Upper lobe of left lung (tissue), 4 donors: Measurements from ENCODE around the gene TGIF1.

ENCODE experiments used
- CTCF ChIP-seq, 6 experiments: fragments of 450-650 bp in 4 of 6; fragments of 200-600 bp in 2 of 6; sonication (generic) in 2 of 6; IDR thresholded peaks; one replicate each; pipeline ENCODE4 v1.5.1; 2016 to 2019; ENCODE audit warnings: antibody characterized with exemption in 6 of 6
- EP300 ChIP-seq, 4 donors: sonication (generic); formaldehyde crosslinking; IDR thresholded peaks; one replicate each; pipeline ENCODE4 v1.5.1; 2017; ENCODE audit warnings: antibody characterized with exemption in 4 of 4, control low read depth in 2 of 4
- POLR2A ChIP-seq, 4 donors: fragments of 450-650 bp; IDR thresholded peaks; one replicate each; pipeline ENCODE4 v1.5.1; 2016 to 2017; ENCODE audit warnings: antibody characterized with exemption in 4 of 4, mild to moderate bottlenecking in 2 of 4
- POLR2AphosphoS5 ChIP-seq, 2 donors: sonication (generic); formaldehyde crosslinking; IDR thresholded peaks; one replicate each; pipeline ENCODE4 v1.5.1; 2017; ENCODE audit warnings: antibody characterized with exemption in 2 of 2

GRCh38 chr18:3458378-3458777 lies 8.4 kb downstream of the TGIF1 start:
- no peak for TF ChIP-seq POLR2A (IDR thresholded peaks at IDR 0.05)
- no peak for TF ChIP-seq CTCF (IDR thresholded peaks at IDR 0.05)
- TF ChIP-seq EP300 (IDR thresholded peaks at IDR 0.05), result no peak
- TF ChIP-seq POLR2AphosphoS5 (IDR thresholded peaks at IDR 0.05), result no peak
